GM12878 (cell line): Measurements from ENCODE around the gene WDR89. TPM values are rescaled to one million over a fixed set of nuclear protein-coding genes. Genes with fewer than 3 reads are reported as not detected.

ENCODE experiments used
- BHLHE40 ChIP-seq, 2 experiments: fragments of 450-650 bp in 1 of 2; IDR thresholded peaks; 2 replicates each; pipeline ENCODE4 v1.6.1; 2011 to 2017; ENCODE audit warnings: low read depth in 2 of 2, borderline replicate concordance in 1 of 2, improper control_type of control experiment in 1 of 2, low read length in 1 of 2, mild to moderate bottlenecking in 1 of 2
- BRCA1 ChIP-seq: IDR thresholded peaks from 2 replicates; pipeline ENCODE4 v1.6.1; 2011; ENCODE audit warnings: low read depth, low read length, improper control_type of control experiment
- CREM ChIP-seq: IDR thresholded peaks from 2 replicates; pipeline ENCODE4 v1.6.1; 2014; ENCODE audit warnings: antibody characterized with exemption, low read depth
- GATAD2B ChIP-seq: fragments of 450-650 bp; conservative IDR thresholded peaks from 2 replicates; pipeline ENCODE4 v1.6.1; 2017; ENCODE audit warnings: low read depth, mild to moderate bottlenecking, moderate library complexity
- HDAC6 ChIP-seq: fragments of 200-600 bp; sonication (generic); IDR thresholded peaks from one replicate; pipeline ENCODE4 v1.8.0; 2017; ENCODE audit warnings: antibody characterized with exemption; ENCODE audit not compliant: unreplicated experiment
- MEF2B ChIP-seq: fragments of 450-650 bp; IDR thresholded peaks from 2 replicates; pipeline ENCODE4 v1.6.1; 2018; ENCODE audit warnings: mild to moderate bottlenecking, moderate library complexity; ENCODE audit not compliant: partially characterized antibody, poor library complexity, severe bottlenecking
- MTA3 ChIP-seq: IDR thresholded peaks from 2 replicates; pipeline ENCODE4 v1.6.1; 2012; ENCODE audit warnings: low read length, inconsistent platforms, borderline replicate concordance
- MYB ChIP-seq: fragments of 150-350 bp; IDR thresholded peaks from 2 replicates; pipeline ENCODE4 v1.6.1; 2014; ENCODE audit warnings: mild to moderate bottlenecking, low read depth, low read length, borderline replicate concordance
- NFIC ChIP-seq: IDR thresholded peaks from 2 replicates; pipeline ENCODE4 v1.6.1; 2012; ENCODE audit warnings: low read depth, mild to moderate bottlenecking, inconsistent platforms, low read length, moderate library complexity
- NR2F1 ChIP-seq: fragments of 450-650 bp; conservative IDR thresholded peaks from 2 replicates; pipeline ENCODE4 v1.6.1; 2017; ENCODE audit warnings: mild to moderate bottlenecking
- PAX5 ChIP-seq: IDR thresholded peaks from 2 replicates; pipeline ENCODE4 v1.6.1; 2011; ENCODE audit warnings: low read depth, low read length, borderline replicate concordance
- RAD21 ChIP-seq: IDR thresholded peaks from 2 replicates; pipeline ENCODE4 v1.6.1; 2011; ENCODE audit warnings: mild to moderate bottlenecking, low read depth, low read length, moderate library complexity; ENCODE audit not compliant: insufficient read depth
- RCOR1 ChIP-seq: conservative IDR thresholded peaks from 2 replicates; pipeline ENCODE4 v1.6.1; 2012; ENCODE audit warnings: low read depth, low read length, improper control_type of control experiment
- RELA ChIP-seq: fragments of 450-650 bp; IDR thresholded peaks from 2 replicates; pipeline ENCODE4 v1.8.0; 2014; ENCODE audit warnings: borderline replicate concordance; ENCODE audit not compliant: partially characterized antibody
- SRF ChIP-seq, 2 experiments: IDR thresholded peaks; 2 replicates each; pipeline ENCODE4 v1.6.1; 2011; ENCODE audit warnings: low read depth in 2 of 2, low read length in 2 of 2, mild to moderate bottlenecking in 1 of 2, moderate library complexity in 1 of 2
- TCF7 ChIP-seq: IDR thresholded peaks from 2 replicates; pipeline ENCODE4 v1.6.1; 2014; ENCODE audit warnings: antibody characterized with exemption, borderline replicate concordance
- ZNF622 ChIP-seq: fragments of 450-650 bp; IDR thresholded peaks from 2 replicates; pipeline ENCODE4 v1.6.1; 2017; ENCODE audit warnings: mild to moderate bottlenecking, inconsistent platforms
- polyA plus RNA-seq, 11 experiments: library from polyadenylated mRNA; depleted of rRNA in 4 of 11; unstranded in 6 of 11; stranded (reverse) in 5 of 11; fragments of >200 nt; fragmentation: Nextera tagmentation in 4 of 11; fragmentation: Illumina TruSeq in 1 of 11; extraction: Ambion mirVana in 4 of 11; extraction: Trizol in 1 of 11; gene quantifications; 1 replicate in 1 of 11; 2 replicates in 10 of 11; pipeline versions ENCODE4 v1.2.1 to v1.2.3, GENCODE V29; 2011 to 2016; ENCODE audit warnings: inconsistent platforms in 2 of 11, missing spikeins in 2 of 11, low read depth in 1 of 11
- total RNA-seq, 4 experiments: library from RNA; depleted of rRNA in 3 of 4; stranded (reverse); fragments of >200 nt in 3 of 4; fragmentation: Illumina TruSeq in 1 of 4; extraction: Trizol in 1 of 4; gene quantifications; 2 replicates each; pipeline versions ENCODE4 v1.2.1 to v1.2.3, GENCODE V29; 2013 to 2021
- TF ChIP-seq, protein P1 (sequence below): IDR thresholded peaks from 2 replicates; pipeline ENCODE4 v1.6.1; 2011; ENCODE audit warnings: borderline replicate concordance, low read depth, mild to moderate bottlenecking, moderate library complexity, mixed read lengths, low read length; ENCODE audit not compliant: insufficient read depth; ENCODE audit errors: extremely low read length
- TF ChIP-seq, protein P2 (sequence below): fragments of 450-650 bp; conservative IDR thresholded peaks from 2 replicates; pipeline ENCODE4 v1.6.1; 2017; ENCODE audit warnings: mild to moderate bottlenecking, moderate library complexity
- TF ChIP-seq, protein P3 (sequence below): IDR thresholded peaks from 2 replicates; pipeline ENCODE4 v1.6.1; 2012; ENCODE audit warnings: low read length, inconsistent platforms
- TF ChIP-seq, protein P4 (sequence below): fragments of 450-650 bp; IDR thresholded peaks from 2 replicates; pipeline ENCODE4 v1.6.1; 2018; ENCODE audit warnings: borderline replicate concordance, mild to moderate bottlenecking; ENCODE audit not compliant: partially characterized antibody
- TF ChIP-seq, protein P5 (sequence below): fragments of 450-650 bp; IDR thresholded peaks from 2 replicates; pipeline ENCODE4 v1.6.1; 2014; ENCODE audit warnings: mild to moderate bottlenecking

Gene WDR89
- total and polyA plus RNA-seq, 10 of the 15 experiments (the other 5 are each of a cell fraction or from before 2014, with no cell fraction given) = 11.8 to 25.7 (median 17.5) TPM

DNA sequence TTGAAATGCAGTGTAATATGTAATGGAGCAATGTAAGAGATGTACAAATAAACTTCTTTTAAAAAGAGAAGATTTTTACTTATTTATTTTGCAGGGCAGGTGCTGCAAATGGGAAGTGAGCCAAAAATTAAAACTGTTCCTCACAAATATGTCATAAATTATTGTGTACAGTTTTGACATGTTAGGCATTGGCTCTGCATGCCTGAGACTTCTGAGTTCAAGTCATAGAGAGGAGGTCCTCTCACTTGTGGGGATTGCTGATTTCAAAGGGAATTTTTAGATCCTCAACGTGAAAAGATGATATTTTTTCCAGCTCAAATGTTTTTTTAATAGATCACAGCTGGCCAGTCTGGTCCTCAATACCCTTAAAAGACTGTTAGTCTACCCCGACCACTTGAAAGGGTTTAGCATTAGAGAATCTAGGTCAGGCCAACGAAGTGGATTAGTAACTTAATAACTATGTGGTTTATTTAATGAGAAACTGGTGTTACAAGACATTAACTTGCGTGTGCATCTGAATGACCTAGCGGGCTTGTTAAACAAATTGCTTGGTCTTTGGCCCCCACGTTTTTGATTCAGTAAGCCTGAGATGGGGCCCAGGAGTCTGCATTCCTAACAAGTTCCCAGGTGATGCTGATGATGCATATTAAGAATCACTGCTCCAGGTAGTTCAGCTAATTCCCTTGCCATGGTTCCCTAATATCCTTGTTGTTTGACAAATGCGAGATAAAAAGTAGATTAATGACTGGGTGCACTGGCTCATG lies 30.9 kb upstream of the WDR89 start (continued):
- TF ChIP-seq, protein P1, sequence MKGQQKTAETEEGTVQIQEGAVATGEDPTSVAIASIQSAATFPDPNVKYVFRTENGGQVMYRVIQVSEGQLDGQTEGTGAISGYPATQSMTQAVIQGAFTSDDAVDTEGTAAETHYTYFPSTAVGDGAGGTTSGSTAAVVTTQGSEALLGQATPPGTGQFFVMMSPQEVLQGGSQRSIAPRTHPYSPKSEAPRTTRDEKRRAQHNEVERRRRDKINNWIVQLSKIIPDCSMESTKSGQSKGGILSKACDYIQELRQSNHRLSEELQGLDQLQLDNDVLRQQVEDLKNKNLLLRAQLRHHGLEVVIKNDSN = no peak
- no peak for TF ChIP-seq BRCA1
- TF ChIP-seq, protein P2, sequence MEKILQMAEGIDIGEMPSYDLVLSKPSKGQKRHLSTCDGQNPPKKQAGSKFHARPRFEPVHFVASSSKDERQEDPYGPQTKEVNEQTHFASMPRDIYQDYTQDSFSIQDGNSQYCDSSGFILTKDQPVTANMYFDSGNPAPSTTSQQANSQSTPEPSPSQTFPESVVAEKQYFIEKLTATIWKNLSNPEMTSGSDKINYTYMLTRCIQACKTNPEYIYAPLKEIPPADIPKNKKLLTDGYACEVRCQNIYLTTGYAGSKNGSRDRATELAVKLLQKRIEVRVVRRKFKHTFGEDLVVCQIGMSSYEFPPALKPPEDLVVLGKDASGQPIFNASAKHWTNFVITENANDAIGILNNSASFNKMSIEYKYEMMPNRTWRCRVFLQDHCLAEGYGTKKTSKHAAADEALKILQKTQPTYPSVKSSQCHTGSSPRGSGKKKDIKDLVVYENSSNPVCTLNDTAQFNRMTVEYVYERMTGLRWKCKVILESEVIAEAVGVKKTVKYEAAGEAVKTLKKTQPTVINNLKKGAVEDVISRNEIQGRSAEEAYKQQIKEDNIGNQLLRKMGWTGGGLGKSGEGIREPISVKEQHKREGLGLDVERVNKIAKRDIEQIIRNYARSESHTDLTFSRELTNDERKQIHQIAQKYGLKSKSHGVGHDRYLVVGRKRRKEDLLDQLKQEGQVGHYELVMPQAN = peak; percentile 21; the same call in 1 of the 2 replicates
- TF ChIP-seq, protein P3, sequence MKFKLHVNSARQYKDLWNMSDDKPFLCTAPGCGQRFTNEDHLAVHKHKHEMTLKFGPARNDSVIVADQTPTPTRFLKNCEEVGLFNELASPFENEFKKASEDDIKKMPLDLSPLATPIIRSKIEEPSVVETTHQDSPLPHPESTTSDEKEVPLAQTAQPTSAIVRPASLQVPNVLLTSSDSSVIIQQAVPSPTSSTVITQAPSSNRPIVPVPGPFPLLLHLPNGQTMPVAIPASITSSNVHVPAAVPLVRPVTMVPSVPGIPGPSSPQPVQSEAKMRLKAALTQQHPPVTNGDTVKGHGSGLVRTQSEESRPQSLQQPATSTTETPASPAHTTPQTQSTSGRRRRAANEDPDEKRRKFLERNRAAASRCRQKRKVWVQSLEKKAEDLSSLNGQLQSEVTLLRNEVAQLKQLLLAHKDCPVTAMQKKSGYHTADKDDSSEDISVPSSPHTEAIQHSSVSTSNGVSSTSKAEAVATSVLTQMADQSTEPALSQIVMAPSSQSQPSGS = no peak
- TF ChIP-seq BHLHE40 (IDR thresholded peaks at IDR 0.05; ENCODE audit: borderline replicate concordance in 1 of 2, low read depth in 2 of 2, low read length in 1 of 2) = peak; percentile 41 to 68; a peak in 2 of 4 replicates
- 0 out of 2 replicates have a peak, but pooled peaks have one; percentile 36 for TF ChIP-seq MYB
- TF ChIP-seq NR2F1 = peak; percentile 88
- TF ChIP-seq TCF7 = no peak
- no peak for TF ChIP-seq PAX5
- no peak for TF ChIP-seq RCOR1
- TF ChIP-seq SRF (IDR thresholded peaks at IDR 0.05; ENCODE audit: low read depth in 2 of 2, low read length in 2 of 2) = no peak
- no peak for TF ChIP-seq RAD21
- no peak for TF ChIP-seq CREM
- no peak for TF ChIP-seq NFIC
- TF ChIP-seq, protein P4, sequence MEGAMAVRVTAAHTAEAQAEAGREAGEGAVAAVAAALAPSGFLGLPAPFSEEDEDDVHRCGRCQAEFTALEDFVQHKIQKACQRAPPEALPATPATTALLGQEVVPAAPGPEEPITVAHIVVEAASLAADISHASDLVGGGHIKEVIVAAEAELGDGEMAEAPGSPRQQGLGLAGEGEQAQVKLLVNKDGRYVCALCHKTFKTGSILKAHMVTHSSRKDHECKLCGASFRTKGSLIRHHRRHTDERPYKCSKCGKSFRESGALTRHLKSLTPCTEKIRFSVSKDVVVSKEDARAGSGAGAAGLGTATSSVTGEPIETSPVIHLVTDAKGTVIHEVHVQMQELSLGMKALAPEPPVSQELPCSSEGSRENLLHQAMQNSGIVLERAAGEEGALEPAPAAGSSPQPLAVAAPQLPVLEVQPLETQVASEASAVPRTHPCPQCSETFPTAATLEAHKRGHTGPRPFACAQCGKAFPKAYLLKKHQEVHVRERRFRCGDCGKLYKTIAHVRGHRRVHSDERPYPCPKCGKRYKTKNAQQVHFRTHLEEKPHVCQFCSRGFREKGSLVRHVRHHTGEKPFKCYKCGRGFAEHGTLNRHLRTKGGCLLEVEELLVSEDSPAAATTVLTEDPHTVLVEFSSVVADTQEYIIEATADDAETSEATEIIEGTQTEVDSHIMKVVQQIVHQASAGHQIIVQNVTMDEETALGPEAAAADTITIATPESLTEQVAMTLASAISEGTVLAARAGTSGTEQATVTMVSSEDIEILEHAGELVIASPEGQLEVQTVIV = no peak
- no peak for TF ChIP-seq HDAC6
- no peak for TF ChIP-seq ZNF622
- TF ChIP-seq MEF2B = no peak
- TF ChIP-seq MTA3 = no peak
- TF ChIP-seq, protein P5, sequence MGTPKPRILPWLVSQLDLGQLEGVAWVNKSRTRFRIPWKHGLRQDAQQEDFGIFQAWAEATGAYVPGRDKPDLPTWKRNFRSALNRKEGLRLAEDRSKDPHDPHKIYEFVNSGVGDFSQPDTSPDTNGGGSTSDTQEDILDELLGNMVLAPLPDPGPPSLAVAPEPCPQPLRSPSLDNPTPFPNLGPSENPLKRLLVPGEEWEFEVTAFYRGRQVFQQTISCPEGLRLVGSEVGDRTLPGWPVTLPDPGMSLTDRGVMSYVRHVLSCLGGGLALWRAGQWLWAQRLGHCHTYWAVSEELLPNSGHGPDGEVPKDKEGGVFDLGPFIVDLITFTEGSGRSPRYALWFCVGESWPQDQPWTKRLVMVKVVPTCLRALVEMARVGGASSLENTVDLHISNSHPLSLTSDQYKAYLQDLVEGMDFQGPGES = no peak
- no peak for TF ChIP-seq RELA
- no peak for TF ChIP-seq GATAD2B
